Lung microvascular endothelial cell (primary cell): ENCODE measurements around the gene LIPN. TPM values are rescaled to one million over a fixed set of nuclear protein-coding genes. Genes with fewer than 3 reads are reported as not detected.

Experiments used
- DNase-seq, 2 donors: peaks; one replicate each; pipeline versions ENCODE4 v3.0.0 to v3.0.0-alpha.2; 2010; ENCODE audit warnings: low read depth in 2 of 2
- total RNA-seq: library from RNA; depleted of rRNA; stranded (reverse); fragments of >200 nt; gene quantifications from 2 replicates; pipeline ENCODE4 v1.2.1, GENCODE V29; 2014

LIPN gene
- total RNA-seq, 1 donor from 2014 or later = not detected

GRCh38 chr10:88826388-88826787, 66.6 kb downstream of the LIPN start:
- DNase-seq = no peak

- no peak for DNase-seq
Measured at GRCh38 chr10:88827671-88828070, 67.9 kb downstream of the LIPN start.

- no peak for DNase-seq
Measured at GRCh38 chr10:88828310-88828709, 68.5 kb downstream of the LIPN start.

Other genes starting within 250 kb of the LIPN start
- gene RNLS, start 176.7 kb upstream of the LIPN start, total RNA-seq = 0.60 and 0.65 TPM in 2 replicates
- not detected in 2 replicates for gene LIPJ, start 173.3 kb upstream of the LIPN start, total RNA-seq
- not detected in 2 replicates for gene LIPF, start 95.6 kb upstream of the LIPN start, total RNA-seq
- gene LIPK, start 53.8 kb upstream of the LIPN start, total RNA-seq = not detected in 2 replicates
- not detected in 2 replicates for gene LIPM, start 42.7 kb downstream of the LIPN start, total RNA-seq
- not detected in 2 replicates for gene ANKRD22, start 91.8 kb downstream of the LIPN start, total RNA-seq
- gene STAMBPL1, start 120.2 kb downstream of the LIPN start, total RNA-seq = 0.22 and 1.2 TPM in 2 replicates
- 3.2 and 12.0 TPM in 2 replicates for gene ACTA2, start 192.8 kb downstream of the LIPN start, total RNA-seq
- gene FAS, start 230.8 kb downstream of the LIPN start, total RNA-seq = 2.4 and 10.7 TPM in 2 replicates